DMS79 treated with DMSO at 0.1 percent for 48 hours (cell line): Measurements from ENCODE around the gene PPP1R3D.
"Not testable (repeated sequence)": the region's sequence is repeated elsewhere in the genome, so short reads cannot be mapped to it uniquely, and the experiment has no call there.

ENCODE experiments used
- DNase-seq: peaks from one replicate; lab custom pipeline; 2025; lab: John Stamatoyannopoulos, UW

The PPP1R3D gene

GRCh38 chr20:59912609-59913008 lies 27.5 kb downstream of the PPP1R3D start:
- no peak for DNase-seq

DNA sequence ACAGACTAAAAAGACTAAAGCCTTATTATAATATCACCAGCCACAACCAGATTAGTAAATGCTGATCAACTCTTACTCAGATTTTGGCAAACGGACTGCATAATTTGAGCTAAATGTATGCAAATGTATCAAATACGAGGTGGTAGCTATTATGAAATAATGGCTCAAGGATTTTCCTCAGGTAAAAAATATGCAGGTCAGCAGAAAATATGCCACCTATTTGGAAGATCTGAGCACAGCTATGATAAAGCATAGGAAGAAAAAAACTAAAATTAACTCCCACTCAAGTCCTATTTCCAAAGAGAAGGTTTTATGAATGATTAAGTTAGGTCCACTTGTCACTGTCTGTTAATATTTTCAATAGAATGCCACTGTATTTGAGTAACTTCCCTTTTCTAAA lies 29.1 kb downstream of the PPP1R3D start:
- no peak for DNase-seq

DNA sequence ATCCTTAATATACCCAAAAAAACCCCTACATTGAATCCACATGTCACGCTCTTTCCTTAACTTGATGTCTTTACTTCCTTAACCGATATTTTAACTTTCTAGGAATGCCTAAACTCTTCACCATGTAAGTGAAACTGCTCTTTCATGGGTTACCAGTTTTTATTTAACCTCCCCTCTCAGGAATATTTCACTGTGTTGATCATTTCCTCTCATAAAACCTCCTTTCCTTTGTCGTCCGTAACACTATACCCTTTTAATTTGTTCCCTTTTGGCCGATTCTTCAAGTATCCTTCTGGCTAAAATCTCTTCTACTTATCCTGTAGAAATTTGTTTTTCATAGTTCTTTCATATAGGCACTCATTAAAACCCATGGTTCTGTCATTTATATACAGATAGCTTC lies 31.2 kb downstream of the PPP1R3D start:
- no peak for DNase-seq

DNA sequence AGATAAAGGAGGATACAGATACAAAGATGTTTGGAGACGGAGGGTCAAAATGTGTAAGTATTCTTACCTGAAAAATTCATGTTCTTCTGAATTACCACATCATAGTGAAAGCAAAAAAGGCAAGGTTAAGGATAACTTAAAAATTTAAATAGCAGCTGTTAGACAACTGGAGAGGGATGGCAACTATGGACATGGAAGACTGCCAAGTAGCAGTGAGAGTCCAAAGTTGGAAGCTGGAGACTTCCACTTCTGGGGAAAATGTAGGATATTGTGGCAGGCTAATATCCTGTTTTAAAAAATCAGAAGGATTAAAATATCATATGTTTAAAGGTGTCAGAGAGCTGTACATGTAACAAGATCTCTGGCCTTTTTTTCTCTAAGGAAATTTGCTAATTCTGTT lies 36.5 kb downstream of the PPP1R3D start:
- DNase-seq = peak; percentile 7

DNA sequence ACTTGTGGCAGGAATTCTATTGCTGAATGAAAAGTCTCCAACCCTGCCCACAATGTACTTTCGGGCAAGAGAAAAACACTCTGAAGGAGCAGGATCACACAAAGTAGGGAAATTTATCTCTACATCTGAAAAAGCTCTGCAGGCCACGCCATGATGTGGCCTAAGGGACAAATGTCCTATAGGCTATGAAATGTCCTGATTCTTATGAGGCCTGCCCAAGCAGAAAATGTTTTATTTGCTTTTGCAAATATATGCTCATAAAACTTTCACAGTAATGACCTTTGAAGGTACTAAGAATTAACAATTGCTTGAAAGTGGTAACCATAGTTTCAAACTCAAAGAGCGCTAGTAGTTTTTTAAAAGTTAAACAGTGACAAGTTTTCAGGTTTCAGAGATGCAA lies 37.6 kb downstream of the PPP1R3D start:
- DNase-seq = no peak

DNA sequence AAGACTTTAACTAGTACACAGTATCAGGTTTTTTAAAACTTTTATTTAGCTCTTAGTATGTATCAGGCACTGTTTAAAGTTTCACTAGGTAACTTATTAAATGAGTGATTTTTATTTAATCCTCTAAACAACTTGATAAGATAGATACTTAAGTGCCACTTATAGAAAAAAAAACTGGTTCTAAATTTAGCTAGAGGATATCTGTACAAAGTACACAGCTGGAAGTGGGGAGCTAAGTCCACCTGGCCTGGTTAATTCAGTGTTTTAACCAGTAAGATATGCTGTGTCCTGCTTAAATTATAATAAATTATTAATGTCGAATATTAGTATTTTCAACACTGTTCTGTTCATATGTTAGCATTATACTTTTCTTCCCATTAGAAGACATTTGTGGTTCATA lies 44.2 kb downstream of the PPP1R3D start:
- no peak for DNase-seq

- no peak for DNase-seq
Observed at GRCh38 chr20:59891581-59891980, 48.5 kb downstream of the PPP1R3D start.

- DNase-seq = not testable (repeated sequence)
Observed at GRCh38 chr20:59890035-59890434, 50.1 kb downstream of the PPP1R3D start.

DNA sequence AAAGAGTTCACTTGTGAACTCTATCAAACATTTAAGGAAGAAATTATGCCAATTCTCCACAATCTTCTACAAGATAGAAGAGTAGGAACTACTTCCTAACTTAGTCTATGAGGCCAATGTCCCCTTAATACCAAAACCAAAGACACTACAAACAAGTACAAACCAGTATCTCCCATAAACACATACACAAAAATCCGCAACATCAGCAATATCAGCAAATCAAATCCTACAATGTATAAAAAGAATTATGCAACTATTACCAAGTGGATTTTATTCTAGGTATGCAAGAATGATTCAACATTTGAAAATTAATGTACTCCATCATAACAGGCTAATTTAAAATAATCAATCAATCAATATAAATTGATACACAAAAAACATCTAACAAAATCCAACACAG lies 52.1 kb downstream of the PPP1R3D start:
- no peak for DNase-seq
